NCI-H146 treated with DMSO at 0.1 percent for 48 hours (cell line): ENCODE measurements around the gene TAF1A.
"Not testable (repeated sequence)": the region's sequence is repeated elsewhere in the genome, so short reads cannot be mapped to it uniquely, and the experiment has no call there.

Experiments used
- DNase-seq: peaks from one replicate; lab custom pipeline; 2025; ENCODE audit not compliant: unreplicated experiment; lab: John Stamatoyannopoulos, UW

TAF1A gene

GRCh38 chr1:222589462-222590302, at the start of gene TAF1A:
Gene TAF1A (minus strand): TSS chr1:222589933.
- DNase-seq = peak; percentile 81

GRCh38 chr1:222634180-222635013, 44.7 kb upstream of the TAF1A start:
- DNase-seq = peak; percentile 59

DNA sequence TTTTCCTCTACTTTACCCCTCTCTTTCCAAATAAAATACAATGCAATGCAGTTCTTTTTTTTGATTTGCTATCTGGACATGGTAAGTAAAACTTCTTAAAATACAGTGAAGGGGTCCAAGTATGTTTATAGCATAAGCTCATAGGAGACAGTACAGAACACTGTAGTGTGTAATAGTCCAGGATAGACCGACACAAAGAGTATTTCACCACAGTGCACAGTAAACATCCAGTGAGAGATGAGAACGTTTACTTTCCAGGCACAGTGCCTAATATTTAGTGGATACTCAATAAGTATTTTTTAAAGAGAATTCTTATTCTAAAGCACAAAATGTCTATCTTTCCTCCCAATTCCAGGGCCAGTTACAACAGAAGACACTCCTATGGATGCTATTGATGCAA, 43.0 kb upstream of the TAF1A start:
- DNase-seq = no peak

- DNase-seq = no peak
Observed at GRCh38 chr1:222631611-222632208, 42.0 kb upstream of the TAF1A start.

- no peak for DNase-seq
Observed at GRCh38 chr1:222629921-222630535, 40.3 kb upstream of the TAF1A start.

GRCh38 chr1:222627232-222627631, 37.5 kb upstream of the TAF1A start:
- DNase-seq = no peak

DNA sequence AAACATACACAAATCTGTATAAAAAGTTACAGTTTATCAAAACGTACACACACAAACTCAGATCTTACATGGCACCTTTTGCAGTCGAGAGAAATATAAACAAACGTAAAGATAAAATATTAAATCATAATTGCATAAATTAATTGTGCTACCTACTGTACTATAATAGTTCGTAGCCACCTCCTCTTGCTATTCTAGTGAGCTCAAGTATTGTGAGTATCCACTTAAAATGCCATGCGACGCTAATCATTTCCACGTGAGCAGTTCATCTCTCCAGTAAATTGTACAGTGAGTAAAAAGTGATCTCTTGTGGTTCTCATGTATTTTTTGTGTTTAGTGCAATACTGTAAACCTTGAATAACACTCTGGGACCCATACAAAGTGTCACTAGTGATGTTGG, 34.5 kb upstream of the TAF1A start:
- no peak for DNase-seq

DNA sequence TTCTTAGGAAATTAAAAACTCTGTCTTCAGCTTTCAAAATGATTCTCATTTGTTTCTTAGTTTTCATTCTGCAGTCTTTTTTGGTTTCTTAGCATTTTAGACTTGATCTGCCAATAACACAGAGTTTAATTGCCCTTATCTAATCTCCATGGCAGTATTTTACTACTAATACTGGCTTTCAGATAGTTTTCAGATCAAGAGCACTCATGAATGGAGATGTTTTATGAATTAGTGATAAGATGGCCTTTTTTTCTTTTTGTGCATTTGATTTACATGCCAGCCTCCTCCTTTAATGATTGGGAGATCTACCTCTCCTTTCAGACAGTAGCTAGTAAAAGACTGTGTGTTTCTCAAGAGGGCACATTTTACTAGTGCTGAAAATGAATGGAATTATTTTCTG, 33.7 kb upstream of the TAF1A start:
- no peak for DNase-seq

DNA sequence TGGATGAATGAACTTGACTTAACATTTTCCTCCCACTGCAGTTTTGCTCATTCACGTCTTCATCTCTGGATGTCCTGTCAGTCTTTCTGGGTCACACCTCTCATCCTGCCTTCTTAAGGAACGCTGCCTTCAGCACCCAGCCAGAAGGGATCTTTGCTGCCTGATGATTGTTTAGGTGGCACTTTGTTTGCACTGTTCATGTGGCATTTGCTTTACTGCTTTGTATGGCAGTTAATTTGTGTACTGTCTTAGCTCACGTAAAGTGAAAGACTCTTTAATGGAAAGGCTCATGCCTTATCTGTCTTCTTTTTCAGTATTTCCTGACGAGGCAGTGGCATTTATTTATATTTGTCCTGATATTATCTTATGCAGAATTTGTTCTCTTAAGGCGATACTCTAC, 33.0 kb upstream of the TAF1A start:
- no peak for DNase-seq

GRCh38 chr1:222620566-222620965, 30.8 kb upstream of the TAF1A start:
- no peak for DNase-seq

DNA sequence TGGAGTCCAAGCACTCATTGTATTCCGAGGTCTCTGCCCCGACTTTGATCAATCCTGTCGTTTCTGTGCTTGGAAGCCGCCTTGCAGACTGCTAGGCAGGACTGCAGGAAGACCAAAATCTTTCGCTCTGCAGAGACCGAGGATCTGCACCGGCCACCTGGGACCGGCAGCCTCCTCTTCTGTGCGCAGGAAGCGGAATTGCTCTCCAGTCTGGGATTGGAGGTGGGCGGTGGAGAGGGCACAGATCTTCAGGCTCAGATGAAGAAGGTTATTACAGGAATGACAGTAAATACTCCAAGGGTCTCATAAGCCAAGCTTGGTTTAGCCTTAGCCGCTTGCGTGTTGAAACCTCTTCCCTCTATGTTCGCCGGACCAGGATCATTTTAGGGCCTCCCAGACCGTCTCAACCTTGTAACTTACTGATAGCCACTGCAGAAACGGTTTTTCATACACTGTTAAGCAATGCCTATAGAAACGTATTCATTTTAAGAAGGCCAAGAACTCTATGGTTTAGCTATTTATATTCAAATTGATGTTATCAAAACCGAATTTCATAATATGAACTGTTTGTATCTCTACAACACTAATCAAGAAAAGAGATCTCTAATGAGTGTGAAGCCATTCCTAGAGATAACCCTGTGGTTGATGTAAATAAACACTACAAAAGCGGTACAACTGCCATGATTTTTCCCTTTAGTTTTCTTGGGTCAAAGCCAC, 29.3 kb upstream of the TAF1A start:
- peak; percentile 22 for DNase-seq

GRCh38 chr1:222618001-222618879, 28.5 kb upstream of the TAF1A start, which contains the start of gene MIA3:
Gene MIA3 (plus strand): TSS chr1:222618097. CDS start chr1:222618111, 14 bp downstream.
- peak; percentile 52 for DNase-seq

GRCh38 chr1:222617367-222617951, 27.7 kb upstream of the TAF1A start:
- peak; percentile 95 for DNase-seq

- no peak for DNase-seq
Observed at GRCh38 chr1:222616525-222616924, 26.8 kb upstream of the TAF1A start.

GRCh38 chr1:222613627-222614026, 23.9 kb upstream of the TAF1A start:
- no peak for DNase-seq

GRCh38 chr1:222610728-222611127, 21.0 kb upstream of the TAF1A start:
- no peak for DNase-seq

GRCh38 chr1:222609111-222609510, 19.4 kb upstream of the TAF1A start:
- not testable (repeated sequence) for DNase-seq

DNA sequence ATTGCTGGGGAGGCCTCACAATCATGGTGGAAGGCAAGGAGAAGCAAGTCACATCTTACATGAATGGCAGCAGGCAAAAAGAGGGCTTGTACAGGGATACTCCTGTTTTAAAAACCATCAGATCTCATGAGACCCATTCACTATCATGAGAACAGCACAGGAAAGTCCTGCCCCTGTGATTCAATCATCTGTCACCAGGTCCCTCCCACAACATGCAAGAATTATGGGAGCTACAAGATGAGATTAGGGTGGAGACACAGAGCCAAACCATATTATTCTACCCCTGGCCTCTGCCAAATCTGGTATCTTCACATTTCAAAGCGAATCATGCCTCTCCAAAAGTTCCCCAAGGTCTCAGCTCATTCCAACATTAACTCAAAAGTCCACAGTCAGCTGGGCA, 17.0 kb upstream of the TAF1A start:
- DNase-seq = no peak

DNA sequence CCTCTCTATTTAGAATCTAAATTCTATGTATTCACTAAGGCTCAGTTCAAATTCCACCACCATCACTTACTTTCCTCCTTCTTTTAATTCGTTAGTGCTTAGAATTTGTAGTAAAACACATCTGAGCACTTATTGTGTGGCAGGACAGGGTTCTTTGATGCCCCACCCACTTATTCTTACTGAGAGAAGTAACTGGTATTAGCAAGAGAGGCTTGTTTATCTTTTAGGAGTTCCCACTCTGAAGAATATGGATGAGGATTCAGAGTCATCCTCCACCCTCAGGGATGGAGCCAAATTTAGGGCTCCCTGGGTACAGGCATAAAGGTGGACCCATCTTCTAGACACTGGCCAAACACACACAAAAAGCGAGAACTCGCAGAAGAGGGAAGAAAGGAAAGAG, 11.5 kb upstream of the TAF1A start:
- no peak for DNase-seq
